Left ventricle myocardium inferior (tissue), 1 donor: ENCODE results near the gene FARSA. TPM values are rescaled to one million over a fixed set of nuclear protein-coding genes. Genes with fewer than 3 reads are reported as not detected.
"Not testable (repeated sequence)": the region's sequence is repeated elsewhere in the genome, so short reads cannot be mapped to it uniquely, and the experiment has no call there.

Source experiments
- DNase-seq: peaks from one replicate; pipeline ENCODE4 v3.0.0-alpha.2; 2020
- H3K27ac ChIP-seq: fragments of 200-600 bp; replicated peaks from 2 replicates; pipeline ENCODE4 v1.8.0; 2021
- H3K27me3 ChIP-seq: fragments of 200-600 bp; 2 replicates; pipeline ENCODE4 v1.8.0; 2021; ENCODE audit warnings: low read depth
- H3K36me3 ChIP-seq: fragments of 200-600 bp; 2 replicates; pipeline ENCODE4 v1.8.0; 2021
- H3K4me1 ChIP-seq: fragments of 200-600 bp; 2 replicates; pipeline ENCODE4 v1.8.0; 2021
- H3K4me3 ChIP-seq: fragments of 200-600 bp; 2 replicates; pipeline ENCODE4 v1.8.0; 2021; ENCODE audit warnings: mild to moderate bottlenecking, moderate library complexity
- H3K9me3 ChIP-seq: fragments of 200-600 bp; replicated peaks from 2 replicates; pipeline ENCODE4 v1.8.0; 2021
- intact Hi-C: fragments of 100-400 bp; cut with micrococcal nuclease; formaldehyde crosslinking; loops from one replicate; pipeline ENCODE4 v1.11.0; 2022
- long read RNA-seq: library from polyadenylated mRNA; unstranded; transcript quantifications from one replicate; pipeline ENCODE4 v2.0.0, GENCODE V29; 2021
- total RNA-seq: library from RNA; stranded (reverse); fragmentation: NEBNext Ultra II Directional; extraction: Animal tissue kit (Norgen Biotek cat#: 25700); gene quantifications from one replicate; pipeline ENCODE4 v1.2.1, GENCODE V29; 2021
- TF ChIP-seq, protein P1 (sequence below): fragments of 200-600 bp; IDR thresholded peaks from 2 replicates; pipeline ENCODE4 v1.8.0; 2021; ENCODE audit warnings: antibody characterized with exemption, mild to moderate bottlenecking, borderline replicate concordance
- donor health status: DM: no; HTN: yes; CAD: no; lungs with severe emphysema.

FARSA gene
- 37.8 TPM for total RNA-seq
- long read RNA-seq, transcript FARSA-201 (13 exons, 1,814 nt): major isoform, 86 of 123 reads
- long read RNA-seq, partial matches to known transcripts: 33 of 123 reads
- long read RNA-seq, other reads (novel, unspliced or antisense): 4 of 123 reads

DNA sequence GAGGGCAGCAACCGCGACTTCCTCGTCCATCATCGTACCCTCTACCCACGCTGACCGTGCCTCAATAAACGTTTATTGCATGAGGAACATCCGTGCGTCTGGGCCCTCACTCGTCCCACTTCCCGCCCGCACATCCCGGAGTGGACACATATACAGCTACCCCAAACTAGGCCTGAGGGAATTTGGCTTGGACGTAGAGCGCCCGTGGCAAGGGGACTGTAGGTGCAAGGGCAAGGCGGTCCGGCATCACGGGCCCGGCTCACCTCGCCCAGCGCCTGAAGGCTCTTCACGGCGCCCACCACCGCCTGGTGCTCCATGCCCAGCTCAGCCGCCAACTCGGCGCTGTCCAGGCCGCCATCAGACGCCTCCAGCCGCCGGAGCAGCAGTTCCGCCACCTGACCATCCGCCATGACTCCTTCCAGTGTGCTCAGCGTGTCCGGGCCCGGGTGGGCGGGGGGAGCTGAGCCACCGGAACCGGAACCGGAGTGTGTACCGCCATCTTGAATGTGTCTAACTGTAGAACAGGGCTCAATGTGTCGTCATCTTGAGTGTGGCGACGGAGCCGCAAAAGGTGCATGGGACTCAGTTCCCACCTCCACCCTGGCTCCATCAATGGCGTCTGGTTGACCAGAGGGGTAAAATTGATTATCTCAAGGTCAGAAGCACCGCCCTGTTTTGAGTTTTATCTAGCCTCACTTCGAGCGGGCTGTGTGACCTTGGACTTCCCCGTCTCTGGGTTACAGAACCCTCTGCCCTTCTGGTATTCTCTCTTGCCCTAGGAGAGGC is at the start of gene FARSA:
Gene FARSA, minus strand, starts transcription at position 425 of the 786 bp plus-strand sequence. Its CDS starts 15 bp downstream, at position 410.
- peak within 1 kb of the TSS; percentile 97 for H3K4me3 ChIP-seq
- peaks cover 25% of the 10 kb centered on the region for H3K36me3 ChIP-seq
- DNase-seq: peak; percentile 94
- H3K4me1 ChIP-seq: peaks cover 33% of the 10 kb centered on the region
- no peaks in the 10 kb centered on the region for H3K9me3 ChIP-seq
- H3K27me3 ChIP-seq: no peaks in the 10 kb centered on the region
- intact Hi-C loops: no loop called here
- TF ChIP-seq, protein P1, sequence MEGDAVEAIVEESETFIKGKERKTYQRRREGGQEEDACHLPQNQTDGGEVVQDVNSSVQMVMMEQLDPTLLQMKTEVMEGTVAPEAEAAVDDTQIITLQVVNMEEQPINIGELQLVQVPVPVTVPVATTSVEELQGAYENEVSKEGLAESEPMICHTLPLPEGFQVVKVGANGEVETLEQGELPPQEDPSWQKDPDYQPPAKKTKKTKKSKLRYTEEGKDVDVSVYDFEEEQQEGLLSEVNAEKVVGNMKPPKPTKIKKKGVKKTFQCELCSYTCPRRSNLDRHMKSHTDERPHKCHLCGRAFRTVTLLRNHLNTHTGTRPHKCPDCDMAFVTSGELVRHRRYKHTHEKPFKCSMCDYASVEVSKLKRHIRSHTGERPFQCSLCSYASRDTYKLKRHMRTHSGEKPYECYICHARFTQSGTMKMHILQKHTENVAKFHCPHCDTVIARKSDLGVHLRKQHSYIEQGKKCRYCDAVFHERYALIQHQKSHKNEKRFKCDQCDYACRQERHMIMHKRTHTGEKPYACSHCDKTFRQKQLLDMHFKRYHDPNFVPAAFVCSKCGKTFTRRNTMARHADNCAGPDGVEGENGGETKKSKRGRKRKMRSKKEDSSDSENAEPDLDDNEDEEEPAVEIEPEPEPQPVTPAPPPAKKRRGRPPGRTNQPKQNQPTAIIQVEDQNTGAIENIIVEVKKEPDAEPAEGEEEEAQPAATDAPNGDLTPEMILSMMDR: no peak
- peak within 1 kb of the TSS; percentile 85 for H3K27ac ChIP-seq

DNA sequence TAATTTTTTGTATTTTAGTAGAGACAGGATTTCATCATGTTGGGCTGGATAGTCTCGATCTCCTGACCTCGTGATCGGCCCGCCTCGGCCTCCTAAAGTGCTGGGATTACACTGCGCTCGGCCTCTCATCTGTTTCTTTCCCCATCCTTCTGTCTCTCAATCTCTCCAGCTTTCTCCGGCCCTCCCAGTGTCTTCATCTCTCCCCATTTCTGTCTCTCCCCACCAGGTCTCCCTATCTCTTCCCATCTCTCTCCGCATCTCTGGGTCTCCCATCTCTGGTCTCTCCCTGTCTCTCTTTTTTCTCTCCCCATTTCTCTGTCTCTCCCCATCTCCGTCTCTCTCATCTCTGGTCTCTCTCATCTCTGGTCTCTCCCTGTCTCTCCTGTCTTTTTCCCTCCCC is 49.6 kb upstream of the FARSA start:
- H3K4me1 ChIP-seq: peaks cover 24% of the 10 kb centered on the region
- TF ChIP-seq, protein P1: no peak
- no peaks in the 10 kb centered on the region for H3K27me3 ChIP-seq
- intact Hi-C loops: loop anchor here (5.0 kb wide), 1 partner anchor 109 kb away; no protein-coding TSS in a partner anchor
- H3K9me3 ChIP-seq: no peaks in the 10 kb centered on the region
- H3K4me3 ChIP-seq: peak overlapping the region; percentile 58
- no peak overlapping the region for H3K27ac ChIP-seq
- DNase-seq: no peak
- H3K36me3 ChIP-seq: no peaks in the 10 kb centered on the region

DNA sequence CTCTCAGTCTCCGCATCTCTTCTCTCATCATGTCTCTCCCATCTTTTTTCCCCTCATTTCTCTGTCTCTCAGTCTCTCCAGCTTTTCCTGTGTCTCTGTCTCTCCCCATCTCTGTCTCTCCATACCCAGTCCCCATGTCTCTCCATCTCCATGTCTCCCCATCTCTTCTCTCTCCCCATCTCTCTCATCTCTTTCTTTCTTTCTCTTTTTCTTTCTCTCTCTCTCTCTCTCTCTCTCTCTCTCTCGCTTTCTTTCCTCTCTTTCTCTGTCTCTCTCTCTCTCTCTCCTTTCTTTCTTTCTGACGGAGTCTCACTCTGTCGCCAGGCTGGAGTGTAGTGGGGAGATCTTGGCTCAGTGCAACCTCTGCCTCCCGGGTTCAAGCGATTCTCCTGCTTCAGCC is 49.1 kb upstream of the FARSA start:
- intact Hi-C loops: loop anchor here (5.0 kb wide), 1 partner anchor 110 kb away; no protein-coding TSS in a partner anchor
- TF ChIP-seq, protein P1: no peak

GRCh38 chr19:12979974-12980373 is 46.5 kb upstream of the FARSA start:
- Histone ChIP-seq H3K36me3 (no peaks in the 10 kb centered on the region), H3K27me3 (no peaks in the 10 kb centered on the region), H3K9me3 (no peaks in the 10 kb centered on the region), H3K4me3 (no peak overlapping the region), H3K27ac (no peak overlapping the region), H3K4me1 (peaks cover 22% of the 10 kb centered on the region)
- no peak for DNase-seq
- TF ChIP-seq, protein P1: no peak
- intact Hi-C loops: loop anchor here (5.0 to 10.0 kb wide), 2 partner anchors 112 to 285 kb away; no protein-coding TSS in a partner anchor

More for the DNA sequence above, 49.1 kb upstream of the FARSA start:
- DNase-seq: no peak
- no peaks in the 10 kb centered on the region for H3K27me3 ChIP-seq
- H3K4me3 ChIP-seq: no peak overlapping the region
- no peaks in the 10 kb centered on the region for H3K9me3 ChIP-seq
- peaks cover 24% of the 10 kb centered on the region for H3K4me1 ChIP-seq
- H3K27ac ChIP-seq: no peak overlapping the region
- no peaks in the 10 kb centered on the region for H3K36me3 ChIP-seq

GRCh38 chr19:12976109-12976508 is 42.6 kb upstream of the FARSA start:
- not testable (repeated sequence) for H3K4me1 ChIP-seq, H3K4me3 ChIP-seq, H3K27me3 ChIP-seq, H3K27ac ChIP-seq, H3K9me3 ChIP-seq, DNase-seq, H3K36me3 ChIP-seq
- intact Hi-C loops: loop anchor here (10.0 kb wide), 1 partner anchor 289 kb away; no protein-coding TSS in a partner anchor
